PC-3 (cell line): ENCODE measurements around the gene KIF21A. TPM values are rescaled to one million over a fixed set of nuclear protein-coding genes. Genes with fewer than 3 reads are reported as not detected.

ENCODE experiments used
- ATAC-seq: fragments of 200-7000 bp; cut with Tn5 transposase; 2 replicates; pipeline ENCODE4 v1.9.1; 2020; ENCODE audit warnings: mild to moderate bottlenecking, moderate library complexity
- BruUV-seq: library from RNA; stranded (reverse); fragments of 400-500 nt; replicated peaks from 2 replicates; lab custom pipeline; 2021; lab: Mats Ljungman, UMichigan
- CTCF ChIA-PET: fragments of 300-600 bp; sonication (Branson Sonifier 250); formaldehyde crosslinking; loops from one replicate; lab custom pipeline; 2022; ENCODE audit warnings: antibody characterized with exemption; lab: Charles Lee
- POLR2A ChIA-PET: fragments of 300-600 bp; sonication (Branson Sonifier 250); formaldehyde crosslinking; loops from one replicate; lab custom pipeline; 2022; ENCODE audit warnings: antibody characterized with exemption; ENCODE audit not compliant: unreplicated experiment; lab: Charles Lee
- DNase-seq: peaks from one replicate; pipeline ENCODE4 v3.0.0-alpha.2; 2015
- H2AFZ ChIP-seq: fragments of 300-600 bp; sonication (generic); 2 replicates; pipeline ENCODE4 v1.6.0; 2016; ENCODE audit warnings: antibody characterized with exemption, low read length
- H3F3A ChIP-seq: fragments of 300-600 bp; sonication (generic); one replicate; pipeline ENCODE4 v1.6.0; 2017; ENCODE audit warnings: antibody characterized with exemption, low read length, control low read depth, mild to moderate bottlenecking; ENCODE audit not compliant: unreplicated experiment
- H3K27ac ChIP-seq: fragments of 300-600 bp; sonication (generic); 2 replicates; pipeline ENCODE4 v1.5.1; 2016; ENCODE audit warnings: mild to moderate bottlenecking, low read length
- H3K27me3 ChIP-seq: fragments of 300-600 bp; sonication (generic); 2 replicates; pipeline ENCODE4 v1.6.1; 2016; ENCODE audit warnings: low read length, mixed read lengths
- H3K36me3 ChIP-seq: fragments of 300-600 bp; sonication (generic); 2 replicates; pipeline ENCODE4 v1.6.1; 2016; ENCODE audit warnings: low read depth, mixed run types, low read length, mixed read lengths
- H3K4me1 ChIP-seq: fragments of 300-600 bp; sonication (generic); 2 replicates; pipeline ENCODE4 v1.5.1; 2016; ENCODE audit warnings: low read length; ENCODE audit not compliant: insufficient read depth
- H3K4me2 ChIP-seq: fragments of 300-600 bp; sonication (generic); 2 replicates; pipeline ENCODE4 v1.6.0; 2016; ENCODE audit warnings: low read length
- H3K4me3 ChIP-seq: fragments of 300-600 bp; sonication (generic); 2 replicates; pipeline ENCODE4 v1.5.1; 2016; ENCODE audit warnings: mild to moderate bottlenecking, low read length, mixed read lengths
- H3K79me2 ChIP-seq: fragments of 300-600 bp; sonication (generic); 2 replicates; pipeline ENCODE4 v1.6.1; 2017; ENCODE audit warnings: low read length, mixed read lengths
- H3K9ac ChIP-seq: fragments of 300-600 bp; sonication (generic); 2 replicates; pipeline ENCODE4 v1.6.0; 2016; ENCODE audit warnings: mild to moderate bottlenecking, low read length
- H3K9me2 ChIP-seq: fragments of 300-600 bp; sonication (generic); replicated peaks from 2 replicates; pipeline ENCODE4 v1.6.1; 2016; ENCODE audit warnings: mixed run types, low read length, mixed read lengths
- H3K9me3 ChIP-seq: fragments of 300-600 bp; sonication (generic); 2 replicates; pipeline ENCODE4 v1.6.1; 2016; ENCODE audit warnings: low read length, mixed read lengths
- H4K20me1 ChIP-seq: fragments of 300-600 bp; sonication (generic); 2 replicates; pipeline ENCODE4 v1.6.1; 2016; ENCODE audit warnings: low read length, mixed read lengths
- CTCF ChIP-seq: fragments of 300-600 bp; sonication (generic); conservative IDR thresholded peaks from 2 replicates; pipeline ENCODE4 v1.5.1; 2017; ENCODE audit warnings: antibody characterized with exemption, low read depth, mild to moderate bottlenecking, low read length
- EZH2 ChIP-seq: fragments of 300-600 bp; sonication (generic); IDR thresholded peaks from one replicate; pipeline ENCODE4 v1.6.1; 2017; ENCODE audit warnings: antibody characterized with exemption, mild to moderate bottlenecking, low read length; ENCODE audit not compliant: unreplicated experiment
- EZH2phosphoT487 ChIP-seq: fragments of 300-600 bp; sonication (generic); IDR thresholded peaks from 2 replicates; pipeline ENCODE4 v1.6.1; 2018; ENCODE audit warnings: mild to moderate bottlenecking, antibody characterized with exemption, low read length, borderline replicate concordance
- intact Hi-C: fragments of 100-400 bp; cut with micrococcal nuclease; formaldehyde crosslinking; loops from 2 replicates; pipeline ENCODE4 v1.9.0; 2023
- total RNA-seq: library from RNA; depleted of rRNA; stranded (reverse); fragments of >200 nt; gene quantifications from 2 replicates; pipeline ENCODE4 v1.2.3, GENCODE V29; 2014

Gene KIF21A
- total RNA-seq, 1 experiment from 2014 or later: 25.1 TPM

- H3F3A ChIP-seq: no peaks in the 10 kb centered on the region
- no peak overlapping the region for H3K4me3 ChIP-seq
- no peaks in the 10 kb centered on the region for H3K9me2 ChIP-seq
- ATAC-seq: no peak
- no TSS peak for BruUV-seq
- H3K27me3 ChIP-seq: no peaks in the 10 kb centered on the region
- ChIA-PET CTCF (no interaction called here), POLR2A (no interaction called here)
- 0 out of 2 replicates have a peak, but pooled peaks cover 3% of the 10 kb centered on the region for H3K4me1 ChIP-seq
- no peaks in the 10 kb centered on the region for H4K20me1 ChIP-seq
- intact Hi-C loops: no loop called here
- no peak for TF ChIP-seq CTCF
- no peak for TF ChIP-seq EZH2phosphoT487
- no peak for TF ChIP-seq EZH2
- H2AFZ ChIP-seq: no peak overlapping the region
- H3K79me2 ChIP-seq: peaks cover 4% of the 10 kb centered on the region; the same call in 1 of the 2 replicates
- no peaks in the 10 kb centered on the region for H3K9me3 ChIP-seq
- DNase-seq: no peak
- no peak overlapping the region for H3K27ac ChIP-seq
- H3K4me2 ChIP-seq: no peak overlapping the region
- no peak overlapping the region for H3K9ac ChIP-seq
- H3K36me3 ChIP-seq: no peaks in the 10 kb centered on the region
Observed at GRCh38 chr12:39383114-39383513, 59.8 kb downstream of the KIF21A start.

- H3K27ac ChIP-seq: no peak overlapping the region
- no peak overlapping the region for H3K9ac ChIP-seq
- ChIA-PET CTCF (no interaction called here), POLR2A (no interaction called here)
- no peak overlapping the region for H3K4me3 ChIP-seq
- DNase-seq: no peak
- no peaks in the 10 kb centered on the region for H4K20me1 ChIP-seq
- H2AFZ ChIP-seq: no peak overlapping the region
- no peaks in the 10 kb centered on the region for H3K36me3 ChIP-seq
- H3K9me3 ChIP-seq: no peaks in the 10 kb centered on the region
- H3F3A ChIP-seq: no peaks in the 10 kb centered on the region
- ATAC-seq: no peak
- no peaks in the 10 kb centered on the region for H3K9me2 ChIP-seq
- no peaks in the 10 kb centered on the region for H3K27me3 ChIP-seq
- H3K4me1 ChIP-seq: 0 out of 2 replicates have a peak, but pooled peaks cover 3% of the 10 kb centered on the region
- peaks cover 4% of the 10 kb centered on the region; the same call in 1 of the 2 replicates for H3K79me2 ChIP-seq
- H3K4me2 ChIP-seq: no peak overlapping the region
- intact Hi-C loops: no loop called here
- no peak for TF ChIP-seq EZH2phosphoT487
- BruUV-seq: no TSS peak
Observed at GRCh38 chr12:39380090-39380489, 62.8 kb downstream of the KIF21A start.

- H3K36me3 ChIP-seq: no peaks in the 10 kb centered on the region
- no peak overlapping the region for H3K27ac ChIP-seq
- peaks cover 4% of the 10 kb centered on the region; the same call in 1 of the 2 replicates for H3K79me2 ChIP-seq
- no peaks in the 10 kb centered on the region for H3K9me2 ChIP-seq
- DNase-seq (no peak), ATAC-seq (no peak)
- peaks cover 11% of the 10 kb centered on the region for H3K4me1 ChIP-seq
- TF ChIP-seq EZH2phosphoT487 (no peak), CTCF (no peak), EZH2 (no peak)
- ChIA-PET POLR2A (no interaction called here), CTCF (no interaction called here)
- H3K27me3 ChIP-seq: no peaks in the 10 kb centered on the region
- intact Hi-C loops: loop anchor here (1.0 kb wide), 1 partner anchor 59 kb away; no protein-coding TSS in a partner anchor
- no peak overlapping the region for H3K4me3 ChIP-seq
- no peaks in the 10 kb centered on the region for H3F3A ChIP-seq
- H2AFZ ChIP-seq: no peak overlapping the region
- no peak overlapping the region for H3K9ac ChIP-seq
- no peak overlapping the region for H3K4me2 ChIP-seq
- no TSS peak for BruUV-seq
- no peaks in the 10 kb centered on the region for H4K20me1 ChIP-seq
- no peaks in the 10 kb centered on the region for H3K9me3 ChIP-seq
Observed at GRCh38 chr12:39378341-39378740, 64.6 kb downstream of the KIF21A start.
